ENCODE results near the gene ARSI. TPM values are rescaled to one million over a fixed set of nuclear protein-coding genes. Genes with fewer than 3 reads are reported as not detected.

The ARSI gene
- polyA plus RNA-seq, 4 donors = 2.3 to 3.8 (median 3.6) TPM

DNA sequence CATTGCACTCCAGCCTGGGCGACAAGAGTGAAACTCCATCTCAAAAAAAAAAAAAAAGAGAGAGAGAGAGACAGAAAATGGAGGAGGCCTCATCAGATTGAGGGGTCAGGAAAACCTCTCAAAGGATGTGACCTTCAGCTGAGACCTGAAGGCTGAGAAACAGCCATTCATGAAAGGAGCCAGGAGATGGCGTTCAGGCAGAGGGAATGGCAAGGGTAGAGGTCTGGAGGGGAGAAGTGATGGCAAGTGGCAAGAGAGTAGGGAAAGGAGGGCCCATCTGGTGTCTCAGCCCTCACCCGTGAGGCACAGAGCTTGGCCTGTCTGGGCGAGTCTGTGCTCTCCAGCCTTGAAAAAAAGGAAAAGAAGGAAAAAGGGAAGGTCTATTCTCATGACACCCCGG, 30.2 kb downstream of the ARSI start:
- no peak for DNase-seq (ENCODE audit: low read depth in 4 of 4, low spot score in 3 of 4)

DNA sequence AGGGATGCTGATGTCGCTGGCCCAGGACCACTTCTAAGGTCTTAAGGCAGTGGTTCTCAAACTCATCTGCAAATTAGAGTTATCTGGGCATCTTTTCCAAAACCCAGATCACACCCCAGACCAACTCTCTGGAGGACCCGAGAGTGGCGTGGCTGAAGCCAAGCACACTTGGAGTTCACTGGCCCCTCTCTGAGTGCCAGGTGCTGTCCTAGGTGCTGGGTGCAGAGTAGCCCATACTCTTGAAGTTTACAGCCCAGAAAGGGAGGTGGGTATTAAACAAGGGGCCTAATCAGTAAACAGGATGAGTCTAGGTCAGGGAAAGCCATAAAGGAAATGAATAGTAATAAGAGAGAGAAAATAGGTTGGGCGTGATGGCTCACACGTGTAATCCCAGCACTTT, 30.8 kb downstream of the ARSI start:
- no peak for DNase-seq (ENCODE audit: low read depth in 4 of 4, low spot score in 3 of 4)

DNA sequence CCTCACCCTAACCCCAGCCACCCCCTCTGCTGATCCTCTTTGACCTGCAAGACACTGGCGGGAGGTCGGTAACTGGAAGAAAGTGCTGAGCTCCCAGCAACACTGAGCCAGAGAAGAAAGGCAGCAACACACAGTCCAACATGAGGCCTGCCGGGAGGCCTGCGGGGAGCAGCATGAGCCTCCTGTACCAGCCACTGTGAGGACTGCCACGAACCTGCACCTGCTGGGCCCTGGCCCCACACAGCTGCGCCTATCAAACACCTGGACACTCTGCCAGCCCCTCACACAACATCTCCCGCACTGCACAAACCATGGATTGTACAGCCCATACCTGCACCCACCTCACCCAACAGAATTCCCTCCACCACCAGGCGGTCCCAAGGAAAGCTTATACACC, 31.4 kb downstream of the ARSI start:
- no peak for DNase-seq (ENCODE audit: low read depth in 4 of 4, low spot score in 3 of 4)

DNA sequence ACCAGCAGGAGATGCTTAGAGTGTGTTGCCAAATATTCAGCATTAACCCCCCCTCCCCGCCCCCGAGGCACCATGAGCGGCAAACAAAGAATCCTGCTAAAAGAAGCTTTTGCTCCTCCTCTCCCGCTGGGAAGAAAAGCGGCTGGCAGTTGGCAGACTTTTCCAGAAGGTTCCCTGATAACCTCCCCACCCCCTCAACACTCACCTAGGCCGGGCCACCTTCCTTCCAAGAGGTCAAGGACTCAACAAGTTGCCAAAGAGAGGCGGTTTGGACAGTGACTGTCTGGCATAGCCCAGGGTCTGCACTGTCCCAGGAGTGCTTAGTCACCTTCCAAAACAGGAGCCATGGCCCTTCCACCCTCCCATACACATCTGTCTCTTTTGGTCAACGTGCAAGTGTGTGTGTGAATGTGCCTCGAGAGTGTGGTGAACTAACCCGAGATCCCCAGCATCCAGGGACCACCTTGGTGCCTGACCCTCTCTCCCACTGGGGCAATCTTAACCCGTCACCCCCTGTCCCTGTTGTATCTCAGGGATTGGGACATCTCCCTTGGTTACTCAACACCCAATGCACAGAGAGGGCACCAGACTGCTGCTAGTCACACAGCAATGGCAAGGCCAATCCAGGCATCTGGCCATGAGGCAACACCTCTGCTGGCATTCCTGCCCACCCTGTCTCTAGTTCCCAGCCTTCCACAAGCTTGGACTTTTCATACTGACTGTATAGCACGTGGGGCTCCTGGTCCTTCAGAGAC, 32.0 kb downstream of the ARSI start:
- no peak for DNase-seq (ENCODE audit: low read depth in 4 of 4, low spot score in 3 of 4)

DNA sequence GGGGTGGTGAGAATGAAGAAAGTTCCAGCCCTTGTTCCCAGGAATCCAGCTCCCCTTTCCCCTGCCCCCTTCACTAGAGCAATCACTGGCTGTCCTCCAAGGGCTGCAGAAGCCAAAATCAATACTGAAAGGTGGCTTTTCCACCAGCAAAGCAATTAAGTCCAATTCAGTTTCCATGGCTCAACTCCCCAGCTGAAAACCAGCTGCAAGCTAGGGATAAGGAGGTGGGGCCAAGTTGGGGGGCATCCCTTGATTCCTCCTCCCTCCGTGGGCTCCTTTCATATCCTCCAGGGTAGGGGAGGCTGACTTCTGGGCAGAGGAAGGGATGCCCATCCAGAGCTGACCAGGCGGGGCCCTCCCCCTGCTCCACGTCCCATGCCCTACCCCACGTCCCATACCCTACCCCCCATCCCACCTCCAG, 35.8 kb downstream of the ARSI start:
- no peak for DNase-seq (ENCODE audit: low read depth in 4 of 4, low spot score in 3 of 4)

DNA sequence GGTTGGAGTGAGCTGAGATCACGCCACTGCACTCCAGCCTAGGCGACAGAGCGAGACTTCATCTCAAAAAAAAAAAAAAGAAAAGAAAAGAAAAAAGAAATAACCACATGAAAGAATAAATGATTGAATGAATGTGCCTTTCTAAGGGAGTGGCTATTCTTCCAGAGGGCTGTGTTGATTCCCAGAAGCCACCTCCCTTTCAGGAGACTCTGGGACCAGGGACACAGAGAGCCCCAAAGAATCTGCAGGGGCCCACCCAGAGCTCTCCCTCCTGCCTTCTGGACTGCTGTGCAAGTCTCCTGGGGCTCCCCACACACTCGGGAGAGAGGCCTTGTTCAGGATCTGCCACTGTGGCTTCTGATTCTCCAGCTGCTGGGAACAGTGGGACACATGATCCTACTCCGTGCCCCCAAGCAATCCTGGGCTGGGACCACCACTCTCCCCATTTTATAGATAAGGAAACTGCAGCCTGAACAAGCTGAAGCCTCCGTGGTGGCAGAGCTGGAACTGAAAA, 36.8 kb downstream of the ARSI start:
- DNase-seq (ENCODE audit: low read depth in 4 of 4, low spot score in 3 of 4) = no peak

DNA sequence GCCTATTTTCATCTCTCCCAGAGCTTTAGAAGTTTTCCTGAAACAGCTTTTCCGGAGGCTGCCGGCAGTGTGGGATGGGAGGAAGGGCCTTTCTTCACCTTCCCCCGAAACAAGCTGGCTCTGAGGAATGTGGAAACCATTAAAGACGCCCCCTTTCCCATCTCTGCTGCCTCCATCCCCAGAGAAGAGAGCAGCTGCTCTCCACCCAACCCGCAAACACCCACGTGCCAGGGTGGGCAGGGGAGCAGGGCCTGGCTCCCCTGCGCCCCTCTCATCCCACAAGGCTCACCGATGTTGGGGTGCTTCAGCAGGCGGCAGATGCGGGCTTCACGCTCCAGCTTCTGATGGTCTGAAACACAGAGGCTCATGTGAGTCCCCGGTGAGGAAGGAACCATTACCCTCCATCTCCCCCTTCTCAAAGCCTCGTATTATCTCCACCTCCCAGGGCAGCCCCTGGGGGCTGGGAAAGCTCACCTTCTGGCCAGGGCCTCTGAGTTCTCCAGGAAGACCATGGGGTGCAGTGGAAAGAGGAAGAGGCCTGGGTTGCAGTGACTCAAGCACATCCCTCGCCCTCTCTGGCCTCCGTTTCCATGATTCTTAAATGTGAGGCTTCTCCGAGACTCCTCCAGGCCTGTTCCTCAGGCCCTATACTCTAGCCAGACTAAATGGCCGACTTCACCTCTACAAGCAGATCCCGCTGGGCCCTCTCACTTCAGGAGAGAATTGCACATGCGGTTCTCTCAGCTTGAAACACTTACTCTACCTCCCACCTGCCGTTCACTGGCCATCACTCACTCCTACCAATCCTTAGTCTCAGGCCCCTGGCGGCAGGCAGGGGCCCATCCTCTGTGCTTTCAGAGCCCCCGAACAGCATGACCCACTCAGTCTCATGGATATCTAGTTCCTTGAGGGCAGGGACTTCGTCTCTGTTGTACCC, 37.8 kb downstream of the ARSI start:
- DNase-seq (ENCODE audit: low read depth in 4 of 4, low spot score in 3 of 4) = no peak

DNA sequence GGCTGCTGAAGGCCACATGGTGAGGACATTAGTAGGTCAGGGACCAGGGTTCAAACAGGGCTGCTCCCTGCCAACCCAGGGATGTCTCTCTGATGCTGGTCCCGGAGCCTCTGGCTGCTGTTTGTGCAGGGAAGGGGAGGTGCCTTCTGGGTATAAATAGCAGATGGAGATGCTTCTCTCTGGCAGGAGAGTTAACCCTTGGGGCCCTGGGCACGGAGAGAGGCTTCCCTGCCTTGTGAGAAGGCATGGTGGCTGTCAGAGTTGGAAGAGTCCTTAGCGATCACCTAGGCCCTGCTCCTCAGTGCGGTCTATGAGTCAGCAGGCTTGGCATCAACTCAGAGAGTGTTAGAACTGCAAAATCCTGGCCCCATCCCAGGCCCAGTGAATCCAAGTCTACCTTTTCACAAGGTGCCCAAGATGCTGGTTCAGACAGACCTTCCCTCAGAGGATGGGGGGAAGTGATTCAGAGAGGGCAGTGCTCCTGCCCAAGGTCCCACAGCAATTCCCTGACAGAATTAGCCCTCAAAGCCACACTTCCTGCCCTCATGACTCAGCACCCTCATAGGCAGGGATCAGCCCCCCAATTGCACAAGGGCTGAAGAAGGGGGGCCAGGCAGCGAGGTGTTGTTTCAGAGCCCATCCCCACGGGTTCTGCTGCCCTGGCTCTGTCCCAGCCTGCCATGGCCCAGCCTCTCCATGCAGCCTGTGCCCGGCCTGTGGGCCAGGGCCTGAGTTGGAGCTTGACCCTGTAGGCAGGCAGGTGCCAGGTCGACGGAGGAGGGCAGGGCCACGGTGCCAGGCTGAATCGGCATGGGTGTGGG, 38.7 kb downstream of the ARSI start:
- no peak for DNase-seq (ENCODE audit: low read depth in 4 of 4, low spot score in 3 of 4)

DNA sequence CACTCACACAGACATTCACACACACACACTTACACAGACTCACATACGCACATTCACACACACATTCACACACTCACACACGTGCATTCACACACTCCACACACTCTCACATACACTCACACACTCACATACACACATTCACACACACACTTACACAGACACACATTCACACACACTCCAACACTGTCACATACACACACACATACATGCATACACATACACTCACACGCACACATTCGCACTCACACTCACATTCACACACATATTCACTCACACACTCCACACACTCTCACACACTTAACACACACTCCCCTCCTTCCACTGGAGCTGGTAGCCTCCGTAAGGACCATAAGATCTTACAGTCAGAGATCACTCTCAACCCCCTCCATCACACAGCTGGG, 39.3 kb downstream of the ARSI start:
- no peak for DNase-seq (ENCODE audit: low read depth in 4 of 4, low spot score in 3 of 4)

DNA sequence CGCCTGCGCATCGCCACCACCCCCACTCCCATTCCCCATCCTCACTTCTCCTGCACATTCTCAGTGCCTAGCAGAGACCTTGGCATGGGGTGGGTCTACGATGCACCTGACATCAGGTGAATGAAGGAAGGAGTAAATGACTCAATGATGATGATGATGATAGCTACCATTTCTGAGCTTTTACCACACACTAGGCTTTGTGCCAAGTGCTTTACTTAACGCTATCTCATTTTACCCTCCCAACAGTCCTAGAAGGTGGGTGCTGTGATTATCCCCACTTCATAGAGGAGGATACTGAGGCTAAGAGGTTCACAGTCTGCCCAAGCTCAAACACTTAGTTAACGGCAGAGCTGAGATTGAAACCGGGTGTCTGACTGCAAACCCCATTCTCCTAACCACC, 40.2 kb downstream of the ARSI start:
- no peak for DNase-seq (ENCODE audit: low read depth in 4 of 4, low spot score in 3 of 4)

DNA sequence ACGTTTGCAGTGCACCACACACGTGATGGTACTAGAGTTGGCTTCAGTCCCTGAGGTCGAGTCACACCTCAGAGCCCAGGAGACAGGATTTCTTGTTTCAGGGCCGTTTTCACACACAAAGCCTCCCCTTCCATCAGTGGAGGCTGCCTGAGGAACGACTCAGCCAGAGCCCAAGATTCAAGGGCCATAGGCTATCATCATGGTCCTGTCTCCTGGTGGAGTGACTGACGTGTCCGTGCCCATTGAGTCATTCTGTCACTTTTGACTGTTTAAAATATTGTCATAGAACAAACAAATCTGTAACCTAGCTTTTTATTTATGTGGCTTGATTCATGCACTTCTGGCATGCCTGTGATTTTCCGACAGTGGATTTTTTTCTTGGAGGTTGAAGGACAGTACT, 41.5 kb downstream of the ARSI start:
- no peak for DNase-seq (ENCODE audit: low read depth in 4 of 4, low spot score in 3 of 4)

DNA sequence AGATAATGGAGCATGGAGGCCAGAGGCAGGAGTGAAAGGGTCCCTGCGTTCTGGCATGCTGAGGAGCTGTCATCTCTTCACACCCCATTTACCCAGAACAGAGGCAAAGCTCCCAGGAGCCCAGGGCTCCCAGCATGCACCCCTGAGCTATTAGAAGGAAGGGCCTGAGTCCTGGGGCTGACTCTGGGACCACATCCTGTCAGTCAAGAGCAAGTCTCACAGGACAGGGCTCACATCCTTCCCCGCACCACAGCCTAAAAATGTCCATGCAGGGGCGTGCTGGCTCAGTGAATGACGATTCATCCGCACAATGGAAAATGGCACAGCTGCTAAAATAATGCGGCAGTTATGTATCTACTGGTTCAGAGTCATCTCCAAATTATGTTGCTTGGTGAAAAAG, 44.6 kb downstream of the ARSI start:
- no peak for DNase-seq (ENCODE audit: low read depth in 4 of 4, low spot score in 3 of 4)

DNA sequence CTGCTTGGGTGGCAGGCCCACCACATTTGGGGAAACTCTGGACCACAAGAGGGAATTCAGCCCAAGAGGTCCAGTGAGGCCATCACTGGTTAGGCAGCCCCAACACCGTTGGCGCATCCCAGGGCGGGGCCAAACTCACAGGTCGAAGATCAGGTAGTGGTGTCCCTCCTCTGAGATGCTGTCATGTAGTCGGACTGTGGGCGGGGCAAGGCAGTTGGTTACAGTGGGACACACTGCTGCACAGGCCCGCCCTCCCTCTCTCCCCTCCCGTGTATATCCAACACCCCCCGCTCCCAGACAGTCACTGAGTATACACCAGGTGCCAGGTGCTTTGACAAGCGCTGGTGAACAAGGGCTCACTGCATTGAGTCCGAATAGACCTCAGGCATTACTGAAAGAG, 45.3 kb downstream of the ARSI start:
- no peak for DNase-seq (ENCODE audit: low read depth in 4 of 4, low spot score in 3 of 4)

DNA sequence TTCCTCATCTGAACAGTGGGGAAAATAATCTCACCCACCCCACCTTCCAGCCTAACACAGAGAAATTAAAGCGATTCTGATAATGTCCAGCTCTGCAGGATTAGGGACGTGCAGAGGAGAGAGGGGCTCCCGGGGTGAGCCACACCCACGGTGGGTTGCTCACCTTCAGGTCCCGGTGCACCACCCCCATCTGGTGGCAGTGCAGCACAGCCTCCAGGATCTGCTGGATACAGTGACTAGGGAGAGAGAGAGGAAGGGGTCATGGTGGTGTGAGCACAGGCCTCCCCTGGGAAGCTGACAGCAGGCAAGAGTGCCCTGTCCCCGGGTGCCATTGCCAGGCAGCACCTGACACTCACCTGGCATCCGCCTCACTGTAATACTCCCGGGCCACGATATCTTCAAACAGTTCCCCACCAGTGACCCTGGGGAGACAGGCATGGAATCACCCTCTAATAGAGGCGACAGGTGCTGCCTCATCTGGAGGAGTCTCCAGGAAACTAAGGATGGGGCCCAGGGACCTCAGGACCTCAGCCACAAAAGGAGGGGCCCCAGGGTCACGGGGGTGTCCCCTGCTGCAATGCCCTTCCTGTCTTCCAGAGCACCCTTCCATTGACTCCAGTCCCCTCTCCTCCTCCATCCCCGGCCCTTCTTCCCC, 46.2 kb downstream of the ARSI start:
- no peak for DNase-seq (ENCODE audit: low read depth in 4 of 4, low spot score in 3 of 4)

DNA sequence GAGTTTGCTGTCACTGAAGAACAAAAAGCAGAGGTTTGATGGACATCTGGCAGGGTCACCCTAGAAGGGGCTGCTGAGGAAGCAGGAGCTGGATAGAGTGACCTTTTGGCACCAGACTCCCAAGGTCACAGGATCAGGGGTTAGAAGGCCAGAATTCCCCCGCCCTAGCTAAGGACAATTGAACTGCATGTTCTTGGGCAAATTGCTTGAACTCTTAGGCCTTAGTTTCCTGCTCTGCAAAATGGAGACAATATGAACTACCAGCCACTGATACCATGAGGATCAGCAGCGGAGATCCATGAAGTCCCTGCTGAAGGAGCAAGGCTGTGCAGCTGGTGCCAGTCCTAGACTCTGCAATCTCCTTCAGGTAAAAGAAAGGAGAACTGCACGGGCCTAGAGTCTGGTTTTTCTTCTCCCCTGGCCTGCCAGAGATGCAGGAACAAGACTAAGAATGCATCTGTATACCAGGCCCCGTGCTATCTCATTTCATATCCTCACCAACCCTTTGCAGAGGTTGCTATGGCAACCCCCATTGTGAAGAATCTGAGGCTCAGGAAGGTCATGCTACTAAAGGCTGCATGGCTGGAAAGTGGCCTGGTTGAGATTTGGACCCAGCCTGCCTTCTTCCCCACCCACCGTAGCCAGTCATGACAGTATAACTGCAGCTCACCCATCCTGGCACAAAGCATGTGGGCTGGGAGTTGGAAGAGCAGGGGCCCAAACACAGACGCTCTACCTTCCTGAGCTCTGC, 46.9 kb downstream of the ARSI start:
- DNase-seq (ENCODE audit: low read depth in 4 of 4, low spot score in 3 of 4) = no peak

DNA sequence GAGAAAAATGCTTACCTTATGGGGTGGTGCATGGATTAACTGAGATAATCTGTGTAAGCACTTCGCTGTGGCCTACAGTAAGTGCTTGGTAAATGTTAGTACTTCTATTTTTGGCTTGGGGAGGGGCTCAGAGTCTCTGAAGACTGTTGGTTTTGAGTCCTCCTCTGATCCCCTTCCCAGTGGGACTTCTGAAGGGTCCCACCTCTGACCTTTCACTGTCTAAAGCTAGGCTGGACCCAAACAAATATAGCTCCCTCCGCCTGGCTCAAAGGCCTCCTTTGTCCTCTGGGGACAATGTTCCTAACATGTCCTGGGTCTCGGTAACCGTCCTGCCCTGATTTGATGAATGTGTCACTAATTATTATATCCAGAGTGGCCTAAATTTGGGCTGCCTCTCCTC, 47.9 kb downstream of the ARSI start:
- no peak for DNase-seq (ENCODE audit: low read depth in 4 of 4, low spot score in 3 of 4)

DNA sequence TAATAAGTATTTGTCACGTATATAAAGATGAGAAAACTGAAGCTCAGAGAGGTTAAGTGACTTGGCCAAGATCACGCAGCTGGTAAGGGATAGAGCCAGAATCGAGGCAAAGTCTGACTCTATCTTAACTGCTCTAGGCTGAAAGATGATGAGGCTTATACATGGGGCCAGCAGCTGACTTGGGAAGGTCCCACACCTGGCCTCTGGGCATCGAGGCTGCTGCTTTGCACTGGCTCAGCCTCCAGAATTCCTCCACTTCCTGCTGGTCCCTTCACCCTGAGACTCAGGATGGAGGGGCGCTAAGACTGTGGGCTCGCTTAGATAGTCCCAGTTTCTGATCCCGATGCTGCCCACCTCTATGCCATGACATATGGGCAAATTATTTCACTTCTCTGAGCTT, 48.3 kb downstream of the ARSI start:
- DNase-seq (ENCODE audit: low read depth in 4 of 4, low spot score in 3 of 4) = no peak

DNA sequence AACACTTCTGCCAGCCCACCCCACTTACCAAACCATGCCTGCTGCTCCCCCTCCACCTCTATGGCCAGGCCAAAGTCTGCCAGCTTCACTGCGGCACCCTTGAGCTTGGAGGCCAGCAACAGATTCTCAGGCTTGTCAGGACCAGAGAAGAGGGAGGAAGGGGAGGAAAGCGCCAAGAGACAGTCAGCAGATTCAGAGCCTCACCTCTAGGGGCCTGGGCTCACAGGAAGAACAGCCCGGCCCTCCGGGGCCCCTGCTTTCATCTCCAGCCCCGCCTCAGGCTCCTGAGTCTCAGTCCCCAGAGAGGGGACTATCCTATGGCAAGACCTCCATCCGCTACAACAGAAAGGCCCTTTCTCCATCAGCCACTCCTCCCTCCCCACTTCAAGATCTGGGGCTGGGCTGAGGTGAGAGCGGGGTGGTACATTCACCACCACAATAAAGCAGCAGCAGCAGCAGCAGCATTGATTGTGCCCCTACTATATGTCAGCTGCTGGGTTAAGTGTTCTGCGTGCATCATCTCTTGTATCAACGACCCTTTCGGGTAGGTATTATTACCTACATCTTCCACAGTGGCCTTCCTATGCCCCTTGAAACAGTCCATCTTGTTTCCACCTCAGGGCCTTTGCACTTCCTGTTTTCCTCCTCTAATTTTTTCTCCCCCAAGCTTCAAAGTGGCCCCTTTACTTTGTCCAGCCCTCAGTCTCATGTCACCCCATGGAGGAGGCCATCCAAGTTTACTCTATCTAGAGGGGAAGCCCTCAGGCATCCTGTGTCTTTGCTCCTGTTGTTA, 49.1 kb downstream of the ARSI start:
- no peak for DNase-seq (ENCODE audit: low read depth in 4 of 4, low spot score in 3 of 4)

DNA sequence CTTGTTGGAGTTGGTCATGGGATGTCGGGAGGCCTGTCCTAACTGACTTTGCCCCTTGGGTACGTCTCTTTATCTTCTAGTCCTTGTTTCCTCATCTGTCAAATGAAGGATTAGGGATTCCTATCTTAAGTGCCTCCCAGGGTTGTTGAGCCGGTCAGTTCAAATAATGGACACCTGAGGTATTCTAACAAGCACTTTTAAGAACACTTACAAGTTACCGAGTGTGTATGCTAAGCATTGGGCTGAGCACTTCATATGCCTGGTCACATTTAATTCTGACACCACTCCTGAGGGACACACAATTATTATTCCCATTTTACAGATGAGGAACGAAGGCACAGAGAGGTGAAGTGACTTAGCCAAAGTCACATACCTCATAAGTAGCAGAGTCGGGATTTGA, 50.2 kb downstream of the ARSI start:
- no peak for DNase-seq (ENCODE audit: low read depth in 4 of 4, low spot score in 3 of 4)
